ENCODE data around the gene UBC.

The UBC gene

DNA sequence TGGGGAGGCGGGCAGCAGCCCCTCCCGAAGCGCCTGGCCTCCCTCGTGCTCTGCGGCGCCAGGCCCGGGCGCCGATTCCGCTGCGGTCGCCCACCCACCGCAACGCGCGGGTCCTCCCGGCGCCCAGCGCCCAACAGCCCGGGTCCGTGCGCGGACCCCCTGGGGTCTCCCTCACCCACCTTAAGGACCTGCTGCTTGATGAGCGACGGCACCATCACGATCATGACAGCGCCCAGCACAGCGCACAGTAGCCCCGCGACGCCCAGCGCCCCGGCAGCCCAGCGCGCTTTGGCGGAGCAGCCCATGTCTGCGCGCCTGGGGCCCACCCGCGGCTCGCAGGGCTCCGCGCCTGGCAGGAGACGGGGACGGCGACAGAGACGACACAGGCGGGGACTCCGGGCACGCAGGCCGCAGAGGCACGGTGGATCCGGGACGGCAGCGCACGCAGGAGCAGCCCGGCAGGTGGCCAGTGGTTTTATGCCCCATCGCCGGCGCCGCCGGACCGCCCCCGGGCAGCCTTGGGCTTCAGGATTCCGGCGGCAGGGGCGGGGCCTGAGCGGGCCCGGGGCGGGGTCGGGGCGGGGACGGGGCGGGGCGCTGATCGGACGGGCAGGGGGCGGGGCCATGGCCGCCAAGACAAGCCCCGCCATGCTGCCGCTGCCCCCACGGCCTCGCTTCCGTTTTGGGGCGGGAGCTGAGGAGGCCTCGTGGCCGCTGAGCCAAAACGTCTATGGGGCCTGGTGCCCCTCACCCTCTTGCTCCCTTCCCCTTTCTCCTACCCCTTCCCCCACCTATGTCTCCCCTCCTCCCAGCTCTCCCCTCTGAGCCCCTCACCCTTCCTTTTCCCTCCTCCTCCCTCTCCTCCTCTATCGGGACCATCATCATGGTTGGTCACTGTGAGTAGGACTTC lies 50.8 kb downstream of the UBC start, which contains the start of gene SCARB1:
SCARB1 (minus strand) TSS at position 449 of the 910 bp plus-strand sequence; CDS start at position 305, 144 bp downstream.
- peak within 1 kb of the TSS; percentile 96 for H3K4me3 ChIP-seq (ENCODE audit: low read length)
- TF ChIP-seq ZNF274 (IDR thresholded peaks at IDR 0.05; ENCODE audit: low read depth, low read length) = no peak

- TF ChIP-seq ZNF274 (IDR thresholded peaks at IDR 0.05; ENCODE audit: low read depth, low read length) = no peak
- H3K4me3 ChIP-seq (ENCODE audit: low read length) = peak overlapping the region; percentile 96
These were observed 51.6 kb downstream of the UBC start for GRCh38 chr12:124862768-124863415.

GRCh38 chr12:124861898-124862676 lies 52.4 kb downstream of the UBC start:
- TF ChIP-seq ZNF274 (IDR thresholded peaks at IDR 0.05; ENCODE audit: low read depth, low read length) = no peak
- peak overlapping the region; percentile 96 for H3K4me3 ChIP-seq (ENCODE audit: low read length)
